OCI-LY1 (cell line): ENCODE measurements around the gene CYP2S1.

Experiments
- H2AFZ ChIP-seq: fragments of 200-600 bp; sonication (generic), shearing (Covaris generic); 2 replicates; pipeline ENCODE4 v1.6.0; 2014; ENCODE audit warnings: antibody characterized with exemption, mild to moderate bottlenecking, low read length
- H3F3A ChIP-seq: fragments of 200-600 bp; sonication (generic), shearing (Covaris generic); 2 replicates; pipeline ENCODE4 v1.6.0; 2014; ENCODE audit warnings: mild to moderate bottlenecking, antibody characterized with exemption, low read length, moderate library complexity; ENCODE audit not compliant: insufficient read depth
- H3K27ac ChIP-seq: fragments of 200-600 bp; sonication (generic); 2 replicates; pipeline ENCODE4 v1.5.1; 2014; ENCODE audit warnings: low read length, mixed run types, mild to moderate bottlenecking, low read depth; ENCODE audit not compliant: poor library complexity, severe bottlenecking
- H3K27me3 ChIP-seq: fragments of 200-600 bp; sonication (generic); 2 replicates; pipeline ENCODE4 v1.6.0; 2014; ENCODE audit warnings: antibody characterized with exemption, mild to moderate bottlenecking, low read length, moderate library complexity; ENCODE audit not compliant: insufficient read depth
- H3K36me3 ChIP-seq: fragments of 200-600 bp; sonication (generic); 2 replicates; pipeline ENCODE4 v1.6.1; 2014; ENCODE audit warnings: mild to moderate bottlenecking, antibody characterized with exemption, low read length, moderate library complexity, mixed read lengths; ENCODE audit not compliant: insufficient read depth
- H3K4me1 ChIP-seq: fragments of 200-600 bp; sonication (generic); 2 replicates; pipeline ENCODE4 v1.5.1; 2014; ENCODE audit warnings: mild to moderate bottlenecking, low read length, moderate library complexity; ENCODE audit not compliant: insufficient read depth, severe bottlenecking
- H3K4me2 ChIP-seq: fragments of 200-600 bp; sonication (generic), shearing (Covaris generic); 2 replicates; pipeline ENCODE4 v1.6.1; 2014; ENCODE audit warnings: low read length
- H3K4me3 ChIP-seq: fragments of 200-600 bp; sonication (generic); 2 replicates; pipeline ENCODE4 v1.5.1; 2014; ENCODE audit warnings: low read length, low read depth, mild to moderate bottlenecking, mixed read lengths; ENCODE audit not compliant: poor library complexity, severe bottlenecking
- H3K79me2 ChIP-seq: fragments of 200-600 bp; shearing (Covaris generic); 2 replicates; pipeline ENCODE4 v1.6.1; 2016; ENCODE audit warnings: mixed run types, low read length, mixed read lengths; ENCODE audit not compliant: insufficient read depth
- H3K9ac ChIP-seq: fragments of 200-600 bp; sonication (generic), shearing (Covaris generic); 2 replicates; pipeline ENCODE4 v1.6.1; 2014; ENCODE audit warnings: mild to moderate bottlenecking, low read length, mixed read lengths
- H3K9me2 ChIP-seq: fragments of 200-600 bp; sonication (generic), shearing (Covaris generic); 2 replicates; pipeline ENCODE4 v1.6.1; 2014; ENCODE audit warnings: low read depth, mild to moderate bottlenecking, low read length, mixed read lengths
- H3K9me3 ChIP-seq: fragments of 200-600 bp; shearing (Covaris generic); 2 replicates; pipeline ENCODE4 v1.6.1; 2014; ENCODE audit warnings: low read length, mixed read lengths
- H4K20me1 ChIP-seq: fragments of 200-600 bp; sonication (generic), shearing (Covaris generic); 2 replicates; pipeline ENCODE4 v1.6.0; 2016; ENCODE audit warnings: mild to moderate bottlenecking, low read length; ENCODE audit not compliant: insufficient read depth
- CTCF ChIP-seq: fragments of 200-600 bp; sonication (generic), shearing (Covaris generic); IDR thresholded peaks from 2 replicates; pipeline ENCODE4 v1.5.1; 2017; ENCODE audit warnings: mild to moderate bottlenecking, antibody characterized with exemption, low read length, moderate library complexity, mixed read lengths
- EZH2 ChIP-seq: fragments of 200-600 bp; sonication (generic), shearing (Covaris generic); IDR thresholded peaks from 2 replicates; pipeline ENCODE4 v1.8.0; 2017; ENCODE audit warnings: borderline replicate concordance, mixed run types, mild to moderate bottlenecking, antibody characterized with exemption, low read length, moderate library complexity, mixed read lengths

CYP2S1 gene

GRCh38 chr19:41235480-41235879 is 42.5 kb downstream of the CYP2S1 start:
- no peaks in the 10 kb centered on the region for H4K20me1 ChIP-seq
- no peak overlapping the region for H3K27ac ChIP-seq
- no peaks in the 10 kb centered on the region for H3K4me1 ChIP-seq
- no peaks in the 10 kb centered on the region for H3K9me3 ChIP-seq
- H3K9ac ChIP-seq: no peak overlapping the region
- H3K79me2 ChIP-seq: no peaks in the 10 kb centered on the region
- H3K36me3 ChIP-seq: no peaks in the 10 kb centered on the region
- no peak overlapping the region for H3K4me3 ChIP-seq
- H3K9me2 ChIP-seq: no peaks in the 10 kb centered on the region
- TF ChIP-seq EZH2 (no peak), CTCF (no peak)
- no peak overlapping the region for H2AFZ ChIP-seq
- H3F3A ChIP-seq: no peaks in the 10 kb centered on the region
- H3K4me2 ChIP-seq: no peak overlapping the region
- H3K27me3 ChIP-seq: no peaks in the 10 kb centered on the region

GRCh38 chr19:41238244-41238643 is 45.2 kb downstream of the CYP2S1 start:
- no peaks in the 10 kb centered on the region for H3K9me3 ChIP-seq
- no peaks in the 10 kb centered on the region for H3K27me3 ChIP-seq
- H3K27ac ChIP-seq: no peak overlapping the region
- no peaks in the 10 kb centered on the region for H4K20me1 ChIP-seq
- no peaks in the 10 kb centered on the region for H3K36me3 ChIP-seq
- no peak overlapping the region for H3K9ac ChIP-seq
- no peaks in the 10 kb centered on the region for H3F3A ChIP-seq
- H3K4me3 ChIP-seq: no peak overlapping the region
- TF ChIP-seq CTCF (no peak), EZH2 (no peak)
- H3K4me2 ChIP-seq: no peak overlapping the region
- no peak overlapping the region for H2AFZ ChIP-seq
- H3K4me1 ChIP-seq: no peaks in the 10 kb centered on the region
- H3K79me2 ChIP-seq: no peaks in the 10 kb centered on the region
- H3K9me2 ChIP-seq: no peaks in the 10 kb centered on the region

DNA sequence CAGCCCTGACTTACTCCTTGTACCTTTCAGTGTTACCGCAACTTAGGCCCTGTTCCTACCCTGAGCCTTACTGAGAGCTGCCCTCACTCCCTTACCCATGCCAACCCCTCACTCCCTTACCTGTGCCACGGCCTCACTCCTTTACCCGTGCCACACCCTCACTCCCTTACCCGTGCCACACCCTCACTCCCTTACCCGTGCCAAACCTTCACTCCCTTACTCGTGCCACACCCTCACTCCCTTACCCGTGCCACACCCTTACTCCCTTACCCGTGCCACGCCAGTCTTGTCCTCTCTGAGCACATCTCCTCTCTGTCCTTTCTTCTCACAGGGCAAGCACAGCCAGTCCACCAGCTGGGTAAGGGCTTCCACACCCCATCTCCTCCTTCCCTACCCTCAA is 46.3 kb downstream of the CYP2S1 start:
- Histone ChIP-seq H3K4me1 (no peaks in the 10 kb centered on the region), H3F3A (no peaks in the 10 kb centered on the region), H3K27ac (no peak overlapping the region), H3K36me3 (no peaks in the 10 kb centered on the region), H2AFZ (no peak overlapping the region), H3K9me3 (no peaks in the 10 kb centered on the region), H3K79me2 (no peaks in the 10 kb centered on the region), H3K4me2 (no peak overlapping the region), H3K4me3 (no peak overlapping the region), H3K9me2 (no peaks in the 10 kb centered on the region), H4K20me1 (no peaks in the 10 kb centered on the region), H3K27me3 (no peaks in the 10 kb centered on the region), H3K9ac (no peak overlapping the region)
- TF ChIP-seq CTCF (no peak), EZH2 (no peak)
